ENCODE measurements around the gene MUC12. TPM values are rescaled to one million over a fixed set of nuclear protein-coding genes. Genes with fewer than 3 reads are reported as not detected.

The MUC12 gene
- total RNA-seq, 1 experiment from 2014 or later: 11.5 TPM

DNA sequence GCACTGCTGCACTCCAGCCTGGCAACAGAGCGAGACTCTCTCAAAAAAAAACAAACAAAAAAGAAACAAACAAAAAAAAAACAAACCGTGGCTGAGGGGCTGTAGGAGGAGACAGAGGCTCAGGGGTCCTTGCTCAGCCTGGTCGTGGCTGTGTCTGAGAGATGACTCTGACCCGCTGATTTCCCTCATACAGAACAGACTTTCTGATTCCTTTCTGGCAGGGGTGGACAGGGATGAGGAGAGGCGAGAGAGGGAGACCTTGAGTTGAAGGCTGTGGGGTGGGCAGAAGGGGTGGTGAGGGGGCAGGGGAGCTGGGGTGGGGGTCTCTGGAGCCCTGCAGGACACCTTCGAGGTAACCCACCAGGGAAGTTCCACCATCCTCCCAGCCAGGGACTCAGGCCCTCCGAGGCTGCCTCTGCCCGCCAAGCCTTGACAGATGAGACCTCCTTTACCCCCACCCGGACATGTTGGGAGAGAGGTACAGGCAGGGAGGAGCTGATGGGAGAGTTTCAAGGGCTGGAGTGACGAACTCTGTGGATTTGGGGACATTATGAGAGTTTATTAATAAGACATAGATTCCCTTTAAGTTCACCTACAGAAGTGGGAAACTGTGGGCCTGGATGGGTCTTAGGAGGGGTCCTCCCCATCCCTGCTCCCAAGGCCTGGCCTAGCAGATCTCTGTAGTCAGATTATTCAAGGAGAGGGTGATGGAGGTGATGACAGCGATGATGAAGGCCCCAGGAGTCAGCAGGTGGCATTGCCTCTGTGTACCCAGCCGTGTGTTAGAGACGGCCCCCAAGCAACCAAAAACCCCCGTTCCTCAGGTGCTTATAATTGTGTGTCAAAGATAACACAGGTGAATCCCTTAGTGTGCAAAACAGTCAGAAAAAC, 2.0 kb downstream of the MUC12 start:
- peaks cover 37% of the 10 kb centered on the region for H3K27me3 Mint-ChIP-seq (ENCODE audit: low read depth)
- peak overlapping the region in 1 of 3 experiments; percentile 47; a peak in 3 of 7 replicates for H3K27ac Mint-ChIP-seq
- H3K4me1 Mint-ChIP-seq: peaks cover 30 to 35% of the 10 kb centered on the region in 2 experiments

More for the DNA sequence above, 2.0 kb downstream of the MUC12 start:
- H2BK12ac ChIP-seq (ENCODE audit: insufficient read length, low read depth, low read length): no peak overlapping the region
- Mint-ChIP-seq H3K9me3 (no peaks in the 10 kb centered on the region; a peak in 1 of 5 replicates), H3K36me3 (ENCODE audit: insufficient read depth in 1 of 3, low read depth in 3 of 3) (peaks cover 0 to 4% (median 0%) of the 10 kb centered on the region in 3 experiments; a peak in 1 of 7 replicates), H3K4me3 (no peak overlapping the region; a peak in 1 of 5 replicates)
- H4K91ac ChIP-seq (ENCODE audit: insufficient read length, low read depth, low read length): no peak overlapping the region
- H2BK15ac ChIP-seq (ENCODE audit: low read depth, low read length): no peak overlapping the region
- H3K56ac ChIP-seq (ENCODE audit: insufficient read length, low read depth, low read length): no peak overlapping the region
- no peak overlapping the region for H3K4ac ChIP-seq (ENCODE audit: low read depth, low read length)
- no peaks in the 10 kb centered on the region for H3K9me3 ChIP-seq (ENCODE audit: control insufficient read depth, low read depth, low read length)
- no peak overlapping the region for H3K9ac ChIP-seq (ENCODE audit: extremely low read depth, insufficient read length, low read length)
- H4K5ac ChIP-seq (ENCODE audit: insufficient read length, low read depth, low read length): no peak overlapping the region
- peaks cover 5% of the 10 kb centered on the region for H3K23me2 ChIP-seq (ENCODE audit: insufficient read length, low read depth, low read length, poor library complexity, severe bottlenecking)
- no peak overlapping the region for H2AFZ ChIP-seq (ENCODE audit: low read length)
- TF ChIP-seq, protein P1, sequence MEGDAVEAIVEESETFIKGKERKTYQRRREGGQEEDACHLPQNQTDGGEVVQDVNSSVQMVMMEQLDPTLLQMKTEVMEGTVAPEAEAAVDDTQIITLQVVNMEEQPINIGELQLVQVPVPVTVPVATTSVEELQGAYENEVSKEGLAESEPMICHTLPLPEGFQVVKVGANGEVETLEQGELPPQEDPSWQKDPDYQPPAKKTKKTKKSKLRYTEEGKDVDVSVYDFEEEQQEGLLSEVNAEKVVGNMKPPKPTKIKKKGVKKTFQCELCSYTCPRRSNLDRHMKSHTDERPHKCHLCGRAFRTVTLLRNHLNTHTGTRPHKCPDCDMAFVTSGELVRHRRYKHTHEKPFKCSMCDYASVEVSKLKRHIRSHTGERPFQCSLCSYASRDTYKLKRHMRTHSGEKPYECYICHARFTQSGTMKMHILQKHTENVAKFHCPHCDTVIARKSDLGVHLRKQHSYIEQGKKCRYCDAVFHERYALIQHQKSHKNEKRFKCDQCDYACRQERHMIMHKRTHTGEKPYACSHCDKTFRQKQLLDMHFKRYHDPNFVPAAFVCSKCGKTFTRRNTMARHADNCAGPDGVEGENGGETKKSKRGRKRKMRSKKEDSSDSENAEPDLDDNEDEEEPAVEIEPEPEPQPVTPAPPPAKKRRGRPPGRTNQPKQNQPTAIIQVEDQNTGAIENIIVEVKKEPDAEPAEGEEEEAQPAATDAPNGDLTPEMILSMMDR (conservative IDR thresholded peaks at IDR 0.05): no peak
- H3K27me3 ChIP-seq (ENCODE audit: insufficient read depth, low read length): peaks cover 6% of the 10 kb centered on the region; the same call in 1 of the 2 replicates
- H3K27ac ChIP-seq (ENCODE audit: insufficient read length, low read depth, low read length): no peak overlapping the region
- H3K79me2 ChIP-seq (ENCODE audit: insufficient read depth, low read length): no peaks in the 10 kb centered on the region
- no peak overlapping the region for H2BK20ac ChIP-seq (ENCODE audit: low read depth, low read length, poor library complexity, severe bottlenecking)
- H2BK120ac ChIP-seq (ENCODE audit: low read depth, low read length, poor library complexity, severe bottlenecking): no peak overlapping the region
- H3T11ph ChIP-seq (ENCODE audit: low read length): no peak overlapping the region
- no peak for DNase-seq
- no peaks in the 10 kb centered on the region for H4K20me1 ChIP-seq (ENCODE audit: control insufficient read depth, insufficient read depth, insufficient read length)
- WGBS (ENCODE audit: extremely low coverage, insufficient read length, low lambda C conversion rate): no CpG with 5 or more reads among the region's 14 CpGs
- H4K8ac ChIP-seq (replicated peaks; ENCODE audit: insufficient read length, low read depth, low read length): no peak overlapping the region
- H3K4me2 ChIP-seq (ENCODE audit: insufficient read depth, insufficient read length, low read length): no peak overlapping the region
- H3K79me1 ChIP-seq (ENCODE audit: insufficient read depth, low read depth, low read length, poor library complexity, severe bottlenecking): no peaks in the 10 kb centered on the region
- no peak overlapping the region for H3K18ac ChIP-seq (ENCODE audit: insufficient read length, low read depth, low read length)
- no peak overlapping the region for H2AK5ac ChIP-seq (ENCODE audit: insufficient read length, low read length)
- 0 out of 2 replicates have a peak, but pooled peaks cover 2% of the 10 kb centered on the region for H3K4me1 ChIP-seq (ENCODE audit: insufficient read depth, low read length)
- H3K14ac ChIP-seq (ENCODE audit: insufficient read depth, low read length): no peak overlapping the region
- no peak overlapping the region for H3K23ac ChIP-seq (ENCODE audit: insufficient read length, low read depth, low read length)
- no peak overlapping the region for H2BK5ac ChIP-seq (ENCODE audit: insufficient read length, low read length)

Data from H9 (cell line).